ENCODE results near the gene PDLIM5.

GRCh38 chr4:94571298-94571697 lies 119.6 kb downstream of the PDLIM5 start:
- TF ChIP-seq POLR2AphosphoS5 (IDR thresholded peaks at IDR 0.05; ENCODE audit: insufficient read depth in 1 of 2, low read depth in 1 of 2) (no peak), POLR2A (IDR thresholded peaks at IDR 0.05) (no peak), CTCF (IDR thresholded peaks at IDR 0.05) (no peak)

Data from vagina (tissue), 2 donors.